Measurements from ENCODE around the gene FUT1. TPM values are rescaled to one million over a fixed set of nuclear protein-coding genes. Genes with fewer than 3 reads are reported as not detected.

Gene FUT1
- total and polyA plus RNA-seq, 2 donors (not counting 3 experiments of a cell fraction or from before 2014, with no cell fraction given), result 1.9 to 4.8 TPM

DNA sequence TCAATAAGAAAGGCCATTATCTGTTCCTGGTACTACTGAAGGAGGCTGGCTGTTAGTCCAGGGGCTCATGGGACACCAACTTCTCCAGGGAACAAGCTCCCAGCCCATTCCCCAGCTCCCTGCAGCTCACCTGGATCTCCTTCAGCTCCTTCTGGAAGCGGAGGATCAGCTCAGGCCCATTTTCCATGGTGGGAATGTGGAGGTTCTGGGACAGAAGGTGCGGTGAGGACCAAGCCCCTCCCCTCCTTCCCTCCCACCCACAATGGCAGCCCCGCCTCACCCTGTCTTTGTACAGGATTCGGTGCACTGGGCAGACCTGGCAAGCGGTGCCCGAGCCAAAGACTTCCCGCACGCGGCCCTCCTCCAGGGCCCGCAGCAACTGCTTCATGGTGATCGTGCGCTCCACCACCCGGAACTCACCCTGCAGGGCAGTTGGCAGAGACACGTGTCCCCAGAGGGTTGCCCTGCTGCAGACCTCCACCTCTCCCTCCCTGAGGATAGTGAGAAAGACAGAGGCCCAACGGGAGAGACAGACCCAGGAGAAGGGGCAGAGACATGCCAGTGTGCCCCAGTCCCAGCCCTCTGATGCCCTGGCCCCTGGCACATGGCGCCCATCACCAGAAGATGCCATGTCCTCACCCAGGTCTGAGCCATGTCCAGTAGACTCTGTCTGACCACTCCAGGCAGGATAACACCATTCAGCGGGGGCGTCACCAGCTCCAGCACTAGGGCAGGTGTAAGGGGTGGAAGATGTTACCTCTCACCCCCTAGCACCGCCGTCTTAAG lies 44.0 kb upstream of the FUT1 start:
- Histone ChIP-seq H3K9ac (replicated peaks; ENCODE audit: extremely low read depth, insufficient read depth, low read length) (no peak overlapping the region), H3K4me1 (ENCODE audit: control insufficient read depth, extremely low read depth, insufficient read depth, low read length) (peaks cover 3% of the 10 kb centered on the region), H4K20me1 (replicated peaks; ENCODE audit: control insufficient read depth, extremely low read depth, insufficient read depth, low read length) (no peaks in the 10 kb centered on the region), H3K4me2 (ENCODE audit: insufficient read depth, low read length) (no peak overlapping the region), H3K36me3 (ENCODE audit: control insufficient read depth in 2 of 2, extremely low read depth in 1 of 2, insufficient read depth in 2 of 2, low read length in 2 of 2) (no peaks in the 10 kb centered on the region), H3K4me3 (replicated peaks in 1 of 3; ENCODE audit: insufficient read depth in 1 of 3, low read depth in 1 of 3, low read length in 3 of 3) (no peak overlapping the region), H3K27me3 (ENCODE audit: control insufficient read depth in 2 of 2, insufficient read depth in 2 of 2, low read length in 2 of 2) (no peaks in the 10 kb centered on the region), H3K9me3 (replicated peaks; ENCODE audit: control insufficient read depth, insufficient read depth, low read length) (no peaks in the 10 kb centered on the region), H3K9me1 (replicated peaks; ENCODE audit: control insufficient read depth, extremely low read depth, insufficient read depth, low read length) (no peaks in the 10 kb centered on the region), H3K27ac (ENCODE audit: insufficient read depth, low read depth, low read length) (no peak overlapping the region), H3K79me2 (ENCODE audit: control insufficient read depth, insufficient read depth, low read length) (no peaks in the 10 kb centered on the region), H2AFZ (ENCODE audit: low read depth, low read length) (no peak overlapping the region)
- BruUV-seq (replicated peaks), result no TSS peak
- FAIRE-seq (no peak), DNase-seq (ENCODE audit: low read depth, low spot score) (no peak)
- ChIA-PET CTCF (interaction anchor here (1.0 to 11.1 kb wide), 10 partner anchors 10 to 196 kb away, joined by 3 to 427 read pairs (median 14); partner anchors contain the start of genes GYS1, HSD17B14, PLEKHA4 and RUVBL2), POLR2A (no interaction called here)
- TF ChIP-seq FOS (IDR thresholded peaks at IDR 0.05; ENCODE audit: borderline replicate concordance, insufficient read depth, low read length) (no peak), POLR2A (IDR thresholded peaks at IDR 0.05; ENCODE audit: low read depth, low read length) (no peak), POLR2AphosphoS5 (IDR thresholded peaks at IDR 0.05; ENCODE audit: insufficient read depth, low read depth, low read length) (no peak), MYC (IDR thresholded peaks at IDR 0.05; ENCODE audit: low read depth, low read length) (no peak), JUN (IDR thresholded peaks at IDR 0.05; ENCODE audit: borderline replicate concordance, insufficient read depth, insufficient read length, low read depth) (no peak), GATA2 (IDR thresholded peaks at IDR 0.05; ENCODE audit: insufficient read depth, insufficient read length, low read depth, low read length) (no peak)
- TF ChIP-seq, protein P1, sequence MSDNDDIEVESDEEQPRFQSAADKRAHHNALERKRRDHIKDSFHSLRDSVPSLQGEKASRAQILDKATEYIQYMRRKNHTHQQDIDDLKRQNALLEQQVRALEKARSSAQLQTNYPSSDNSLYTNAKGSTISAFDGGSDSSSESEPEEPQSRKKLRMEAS (IDR thresholded peaks at IDR 0.05; ENCODE audit: insufficient read depth, insufficient read length), result no peak
- TF ChIP-seq, protein P2, sequence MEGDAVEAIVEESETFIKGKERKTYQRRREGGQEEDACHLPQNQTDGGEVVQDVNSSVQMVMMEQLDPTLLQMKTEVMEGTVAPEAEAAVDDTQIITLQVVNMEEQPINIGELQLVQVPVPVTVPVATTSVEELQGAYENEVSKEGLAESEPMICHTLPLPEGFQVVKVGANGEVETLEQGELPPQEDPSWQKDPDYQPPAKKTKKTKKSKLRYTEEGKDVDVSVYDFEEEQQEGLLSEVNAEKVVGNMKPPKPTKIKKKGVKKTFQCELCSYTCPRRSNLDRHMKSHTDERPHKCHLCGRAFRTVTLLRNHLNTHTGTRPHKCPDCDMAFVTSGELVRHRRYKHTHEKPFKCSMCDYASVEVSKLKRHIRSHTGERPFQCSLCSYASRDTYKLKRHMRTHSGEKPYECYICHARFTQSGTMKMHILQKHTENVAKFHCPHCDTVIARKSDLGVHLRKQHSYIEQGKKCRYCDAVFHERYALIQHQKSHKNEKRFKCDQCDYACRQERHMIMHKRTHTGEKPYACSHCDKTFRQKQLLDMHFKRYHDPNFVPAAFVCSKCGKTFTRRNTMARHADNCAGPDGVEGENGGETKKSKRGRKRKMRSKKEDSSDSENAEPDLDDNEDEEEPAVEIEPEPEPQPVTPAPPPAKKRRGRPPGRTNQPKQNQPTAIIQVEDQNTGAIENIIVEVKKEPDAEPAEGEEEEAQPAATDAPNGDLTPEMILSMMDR (IDR thresholded peaks at IDR 0.05; ENCODE audit: extremely low read depth in 1 of 2, insufficient read depth in 1 of 2, low read depth in 1 of 2, low read length in 2 of 2), result no peak
- dilution Hi-C loops (cut with MboI; ENCODE audit: extremely low pct_ligation_motif_present, low sequenced_read_pairs), result no loop called here
- intact Hi-C loops (cut with micrococcal nuclease), result no loop called here
